ENCODE measurements around the gene PIAS3.
"Not testable (repeated sequence)": the region's sequence is repeated elsewhere in the genome, so short reads cannot be mapped to it uniquely, and the experiment has no call there.

The PIAS3 gene

DNA sequence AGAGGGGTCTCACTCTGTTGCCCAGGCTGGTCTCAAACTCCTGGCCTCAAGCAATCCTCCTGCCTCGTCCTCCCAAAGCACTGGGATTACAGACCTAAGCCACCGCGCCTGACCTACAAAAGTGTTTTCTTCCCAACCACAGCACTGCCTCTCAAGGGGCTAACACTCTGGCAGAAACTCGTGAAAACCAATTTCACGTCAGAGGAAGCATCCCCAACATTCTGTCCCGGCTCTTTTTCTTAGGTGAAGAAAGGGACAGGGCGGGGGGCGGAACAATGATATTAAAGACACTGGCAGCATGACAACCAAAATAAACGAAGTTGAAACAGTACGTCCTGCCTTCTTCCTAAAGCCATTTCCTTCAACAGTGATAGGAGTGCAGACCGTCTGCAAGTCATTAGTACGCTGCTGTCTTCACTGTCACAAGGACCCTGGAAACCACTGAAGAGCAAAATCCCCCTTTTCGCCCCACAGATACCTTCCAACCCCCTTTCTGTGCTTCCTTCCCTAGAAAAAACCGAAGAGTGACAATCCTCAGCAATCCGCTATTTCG is 36.0 kb downstream of the PIAS3 start:
- DNase-seq: not testable (repeated sequence)

DNA sequence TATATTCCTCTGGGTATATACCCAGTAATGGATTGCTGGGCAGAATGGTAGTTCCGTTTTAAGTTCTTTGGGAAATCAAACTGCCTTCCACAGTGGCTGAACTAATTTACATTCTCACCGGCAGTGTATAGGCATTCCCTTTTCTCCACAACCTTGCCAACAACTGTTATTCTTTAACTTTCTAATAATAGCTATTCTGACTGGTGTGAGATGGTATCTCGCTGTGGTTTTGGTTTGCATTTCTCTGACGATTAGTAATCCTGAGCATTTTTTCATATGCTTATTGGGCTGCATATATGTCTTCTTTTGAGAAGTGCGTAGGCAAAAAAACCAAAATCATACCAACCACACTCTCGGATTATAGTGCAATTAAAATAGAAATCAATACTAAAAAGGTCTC is 40.8 kb downstream of the PIAS3 start:
- DNase-seq: not testable (repeated sequence)

DNA sequence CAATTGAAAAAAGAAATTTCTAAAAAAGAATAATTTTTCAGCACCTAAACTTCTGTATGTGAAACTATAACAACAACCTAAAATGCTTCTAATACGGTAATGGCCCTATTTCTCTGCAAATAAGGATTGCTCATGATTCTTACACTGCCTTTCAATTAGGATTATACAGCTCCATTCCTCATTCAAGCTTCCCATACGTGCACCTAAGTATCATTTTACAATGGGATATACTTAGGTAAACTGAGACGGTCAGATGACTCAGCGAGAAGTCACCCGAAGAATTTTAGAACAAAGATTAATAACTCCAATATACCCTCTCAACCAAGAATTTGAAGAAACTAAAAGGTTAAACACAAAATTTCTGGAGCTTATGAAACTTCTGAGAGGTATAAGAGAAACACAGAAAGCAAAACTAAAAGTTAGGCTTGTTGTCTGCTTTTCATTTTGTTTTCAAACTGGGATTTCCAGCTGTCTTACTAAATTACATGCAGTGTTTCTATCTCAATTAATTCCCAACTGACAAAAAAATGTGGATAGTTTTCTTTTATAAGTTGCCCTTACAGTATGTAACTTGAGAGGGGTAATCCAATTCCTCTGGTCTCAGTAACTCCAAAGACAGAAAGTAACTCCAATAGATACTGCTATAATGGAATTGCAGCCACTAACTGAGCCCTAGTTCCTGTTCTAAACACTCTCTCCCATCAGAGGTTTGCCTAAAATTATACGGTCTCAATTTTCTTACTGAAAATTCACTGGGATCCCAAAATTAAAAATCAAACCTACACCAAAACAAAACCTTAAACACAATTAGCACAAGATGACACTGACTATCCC is 45.7 kb downstream of the PIAS3 start:
- not testable (repeated sequence) for DNase-seq

DNA sequence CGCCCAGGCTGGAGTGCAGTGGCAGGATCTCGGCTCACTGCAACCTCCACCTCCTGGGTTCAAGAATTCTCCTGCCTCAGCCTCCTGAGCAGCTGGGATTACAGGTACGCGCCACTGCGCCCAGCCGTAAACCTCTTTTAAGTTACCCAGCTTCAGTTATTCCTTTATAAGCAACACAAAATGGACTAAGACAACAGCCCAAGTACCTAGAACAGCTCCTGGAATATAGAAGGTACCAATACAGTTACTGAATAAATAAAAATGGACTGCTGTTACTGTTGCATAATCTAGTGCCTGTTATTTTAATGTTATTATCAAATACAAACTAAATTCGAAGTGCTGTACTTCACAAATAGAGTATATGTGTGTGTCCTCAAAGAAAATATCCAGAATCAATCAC is 52.0 kb downstream of the PIAS3 start:
- DNase-seq: no peak

DNA sequence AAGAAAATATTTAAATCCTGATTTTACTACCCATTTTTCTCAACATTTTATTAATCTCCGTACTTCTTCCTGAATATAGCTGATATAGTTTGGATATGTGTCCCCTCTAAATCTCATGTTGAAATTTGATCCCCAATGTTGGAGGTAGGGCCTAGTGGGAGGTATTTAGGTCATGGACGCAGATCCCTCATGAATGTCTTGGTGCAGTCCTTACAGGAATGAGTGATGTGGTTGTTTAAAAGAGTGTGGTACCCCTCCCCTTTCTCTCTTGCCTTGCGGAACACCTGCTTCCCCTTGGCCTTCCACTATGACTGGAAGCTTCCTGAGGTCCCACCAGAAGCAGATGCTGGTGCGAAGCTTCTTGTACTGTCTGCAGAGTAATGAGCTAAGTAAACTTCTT is 52.5 kb downstream of the PIAS3 start:
- DNase-seq: no peak

DNA sequence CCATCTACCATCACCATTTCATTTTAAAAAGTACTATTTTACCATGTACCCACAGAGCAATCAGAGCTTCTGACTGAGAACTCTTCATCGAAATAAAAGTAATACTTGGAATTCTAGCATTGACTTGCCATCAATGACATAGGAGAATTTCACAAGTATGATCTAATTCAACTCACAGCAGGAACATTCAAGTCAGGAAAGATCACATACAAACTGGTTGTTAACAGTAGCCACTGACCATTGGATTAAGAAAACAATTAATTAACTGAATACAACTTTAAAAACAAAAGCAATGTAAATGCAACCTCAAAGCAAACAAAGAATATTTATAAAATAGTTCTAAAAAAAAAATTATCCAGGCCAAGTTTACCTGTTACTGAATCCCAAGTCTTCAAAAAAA is 53.8 kb downstream of the PIAS3 start:
- no peak for DNase-seq

DNA sequence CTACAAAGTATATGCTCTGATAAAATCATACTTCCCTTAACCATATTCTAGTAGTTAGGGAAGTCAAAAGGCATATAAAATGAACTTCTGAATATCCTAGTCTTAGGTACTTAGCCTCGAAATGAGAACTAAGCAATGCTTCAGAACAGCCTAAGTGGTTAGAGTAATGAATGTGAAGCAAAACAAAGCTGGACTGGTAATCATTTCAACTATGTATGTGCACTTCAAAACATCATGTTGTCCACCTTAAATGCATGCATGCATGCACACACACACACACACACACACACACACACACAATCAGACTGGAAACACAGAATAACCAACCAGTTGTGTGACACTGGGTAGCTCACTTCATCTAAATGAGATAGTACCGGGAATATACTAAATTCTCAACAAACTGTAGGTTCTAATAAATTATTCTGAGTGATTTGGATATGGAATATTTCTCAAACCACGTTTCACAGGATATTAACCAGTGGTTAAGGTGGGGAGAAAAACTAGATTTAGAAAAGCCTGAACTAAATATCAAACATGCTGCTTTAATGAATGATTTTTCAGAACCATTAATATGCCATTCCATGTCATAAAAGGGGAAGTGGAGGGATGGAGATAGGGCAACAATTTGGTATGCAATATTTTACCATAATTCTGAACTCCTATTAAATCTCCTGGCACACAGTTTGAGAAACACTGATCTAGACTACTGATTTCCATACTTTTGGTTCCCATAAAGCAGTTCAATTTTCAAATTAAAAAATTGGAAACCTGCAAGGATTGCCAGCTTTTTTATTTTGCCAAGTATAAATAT is 54.4 kb downstream of the PIAS3 start:
- no peak for DNase-seq

DNA sequence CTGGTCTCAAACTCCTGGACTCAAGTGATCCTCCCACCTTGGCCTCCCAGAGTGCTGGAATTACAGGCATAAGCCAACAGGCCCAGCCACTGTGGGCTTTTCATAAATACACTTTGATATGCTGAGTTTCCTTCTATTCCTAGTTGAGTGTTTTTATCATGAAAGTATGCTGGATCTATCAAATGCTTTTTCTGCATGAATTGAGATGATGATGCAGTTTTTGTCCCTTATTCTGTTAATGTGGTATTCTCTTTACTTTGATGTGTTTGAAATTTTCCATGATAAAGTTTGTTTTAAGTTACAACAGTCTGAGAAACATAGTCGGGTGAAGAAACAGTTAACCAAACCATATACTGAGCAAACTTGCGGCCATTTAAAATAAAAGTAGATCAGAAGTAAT is 59.1 kb downstream of the PIAS3 start:
- no peak for DNase-seq
